HepG2 (cell line): ENCODE data around the gene MRPS34. TPM values are rescaled to one million over a fixed set of nuclear protein-coding genes. Genes with fewer than 3 reads are reported as not detected.

Source experiments
- ARNTL ChIP-seq: sonication (generic); formaldehyde crosslinking; IDR thresholded peaks from 2 replicates; pipeline ENCODE4 v1.4.0; 2020; ENCODE audit warnings: mild to moderate bottlenecking, missing genetic modification reagents
- ELF3 ChIP-seq: IDR thresholded peaks from 2 replicates; pipeline ENCODE4 v1.6.1; 2016; ENCODE audit warnings: missing genetic modification reagents, missing compliant biosample characterization
- ERF ChIP-seq: IDR thresholded peaks from 2 replicates; pipeline ENCODE4 v1.6.1; 2018; ENCODE audit warnings: missing biosample characterization, missing genetic modification reagents
- MAZ ChIP-seq, 2 experiments: sonication (generic) in 1 of 2; formaldehyde crosslinking in 1 of 2; IDR thresholded peaks; 2 replicates each; pipeline versions ENCODE4 v1.5.0 to v1.6.1; 2012 to 2020; ENCODE audit warnings: low read depth in 2 of 2, mild to moderate bottlenecking in 2 of 2, borderline replicate concordance in 1 of 2, improper control_type of control experiment in 1 of 2, low read length in 1 of 2, missing genetic modification reagents in 1 of 2, moderate library complexity in 1 of 2
- MTF2 ChIP-seq: sonication (generic); formaldehyde crosslinking; IDR thresholded peaks from 2 replicates; pipeline ENCODE4 v1.5.0; 2020; ENCODE audit warnings: missing genetic modification reagents, borderline replicate concordance
- NPAS2 ChIP-seq: sonication (generic); formaldehyde crosslinking; IDR thresholded peaks from 2 replicates; pipeline ENCODE4 v1.8.0; 2022; ENCODE audit warnings: mild to moderate bottlenecking, missing genetic modification reagents, borderline replicate concordance
- NR2F2 ChIP-seq: IDR thresholded peaks from 2 replicates; pipeline ENCODE4 v1.6.1; 2012; ENCODE audit warnings: low read depth, inconsistent platforms, borderline replicate concordance
- PLRG1 ChIP-seq: fragments of 450-650 bp; conservative IDR thresholded peaks from 2 replicates; pipeline ENCODE4 v1.6.1; 2016
- SP2 ChIP-seq: sonication (generic); formaldehyde crosslinking; IDR thresholded peaks from 2 replicates; pipeline ENCODE4 v1.5.1; 2020; ENCODE audit warnings: mild to moderate bottlenecking, missing genetic modification reagents
- XRCC5 ChIP-seq: fragments of 200-400 bp; formaldehyde crosslinking; optimal IDR thresholded peaks from 2 replicates; pipeline ENCODE3; 2017; ENCODE audit warnings: mild to moderate bottlenecking, low read length
- YEATS4 ChIP-seq: sonication (generic); formaldehyde crosslinking; IDR thresholded peaks from 2 replicates; pipeline ENCODE4 v1.4.0; 2020; ENCODE audit warnings: missing genetic modification reagents, borderline replicate concordance
- ZNF230 ChIP-seq: sonication (generic); formaldehyde crosslinking; IDR thresholded peaks from 2 replicates; pipeline ENCODE4 v1.4.0; 2020; ENCODE audit warnings: mild to moderate bottlenecking, missing genetic modification reagents
- ZNF598 ChIP-seq: sonication (generic); formaldehyde crosslinking; IDR thresholded peaks from 2 replicates; pipeline ENCODE4 v1.5.1; 2020; ENCODE audit warnings: mild to moderate bottlenecking, missing genetic modification reagents, borderline replicate concordance
- ZNF790 ChIP-seq: sonication (generic); formaldehyde crosslinking; IDR thresholded peaks from 2 replicates; pipeline ENCODE4 v1.8.0; 2022; ENCODE audit warnings: missing genetic modification reagents, mild to moderate bottlenecking, borderline replicate concordance
- polyA plus RNA-seq, 8 experiments: library from polyadenylated mRNA; depleted of rRNA in 3 of 8; stranded (reverse) in 7 of 8; unstranded in 1 of 8; fragments of >200 nt; fragmentation: Illumina TruSeq in 4 of 8; extraction: Trizol in 4 of 8; gene quantifications; 2 replicates each; pipeline versions ENCODE4 v1.2.1 to v1.2.3, GENCODE V29; 2011 to 2016; ENCODE audit warnings: low read depth in 4 of 8, missing spikeins in 1 of 8, mixed read lengths in 1 of 8; ENCODE audit not compliant: insufficient read depth in 1 of 8
- total RNA-seq, 5 experiments: library from RNA; depleted of rRNA; stranded (reverse); fragments of >200 nt; fragmentation: Illumina TruSeq; extraction: Trizol; gene quantifications; 2 replicates each; pipeline ENCODE4 v1.2.3, GENCODE V29; 2016; ENCODE audit warnings: low read depth in 1 of 5
- TF ChIP-seq, protein P1 (sequence below): sonication (generic); formaldehyde crosslinking; IDR thresholded peaks from 2 replicates; pipeline ENCODE4 v1.4.0; 2020; ENCODE audit warnings: low read depth, missing genetic modification reagents
- TF ChIP-seq, protein P2 (sequence below): sonication (generic); formaldehyde crosslinking; IDR thresholded peaks from 2 replicates; pipeline ENCODE4 v1.8.0; 2023; ENCODE audit warnings: mild to moderate bottlenecking, missing genetic modification reagents
- TF ChIP-seq, protein P3 (sequence below): IDR thresholded peaks from 2 replicates; pipeline ENCODE4 v1.6.1; 2012; ENCODE audit warnings: inconsistent platforms
- TF ChIP-seq, protein P4 (sequence below): sonication (generic); formaldehyde crosslinking; IDR thresholded peaks from 2 replicates; pipeline ENCODE4 v1.9.0; 2022; ENCODE audit warnings: low read depth, missing genetic modification reagents
- TF ChIP-seq, protein P5 (sequence below): sonication (generic); formaldehyde crosslinking; IDR thresholded peaks from 2 replicates; pipeline ENCODE4 v1.4.0; 2020; ENCODE audit warnings: mild to moderate bottlenecking, missing genetic modification reagents

MRPS34 gene
- total and polyA plus RNA-seq, 2 of the 13 experiments (the other 11 are each of a cell fraction or from before 2014, with no cell fraction given), result 63.5 to 131 TPM

DNA sequence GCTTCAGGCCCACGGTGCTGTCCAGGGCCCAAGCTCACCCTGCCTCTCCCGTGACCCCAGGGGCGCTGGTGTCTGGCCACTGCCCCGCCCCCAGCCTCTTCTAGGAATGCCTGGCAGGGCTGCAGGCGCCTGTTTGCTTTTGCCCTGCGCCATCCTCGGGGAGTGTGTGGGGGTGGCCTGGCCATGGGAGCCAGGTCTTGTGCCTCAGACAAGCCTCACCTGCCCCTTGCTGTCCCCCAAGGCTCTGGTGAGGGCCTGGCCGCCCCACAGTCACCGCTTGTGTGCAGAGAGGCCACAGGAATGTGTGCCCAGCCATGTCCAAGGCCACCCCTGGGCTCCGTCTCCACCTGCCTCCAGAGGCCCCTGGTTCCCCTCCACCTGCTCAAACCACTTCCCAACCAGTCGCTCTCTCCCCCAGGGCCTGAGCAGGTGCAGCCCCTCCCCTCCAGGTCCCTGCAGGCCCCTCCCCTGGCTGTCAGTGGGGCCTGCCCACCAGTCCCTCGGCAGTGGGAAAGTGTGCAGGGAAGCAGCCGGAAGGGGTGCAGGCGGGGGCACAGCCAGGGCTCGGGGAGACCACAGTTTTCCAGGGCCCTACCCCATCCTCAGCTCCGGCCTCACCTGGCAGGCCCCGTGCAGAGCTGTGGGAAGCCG is 21.4 kb upstream of the MRPS34 start (continued):
- TF ChIP-seq ZNF790, result peak; percentile 40; the same call in 1 of the 2 replicates
- TF ChIP-seq, protein P1, sequence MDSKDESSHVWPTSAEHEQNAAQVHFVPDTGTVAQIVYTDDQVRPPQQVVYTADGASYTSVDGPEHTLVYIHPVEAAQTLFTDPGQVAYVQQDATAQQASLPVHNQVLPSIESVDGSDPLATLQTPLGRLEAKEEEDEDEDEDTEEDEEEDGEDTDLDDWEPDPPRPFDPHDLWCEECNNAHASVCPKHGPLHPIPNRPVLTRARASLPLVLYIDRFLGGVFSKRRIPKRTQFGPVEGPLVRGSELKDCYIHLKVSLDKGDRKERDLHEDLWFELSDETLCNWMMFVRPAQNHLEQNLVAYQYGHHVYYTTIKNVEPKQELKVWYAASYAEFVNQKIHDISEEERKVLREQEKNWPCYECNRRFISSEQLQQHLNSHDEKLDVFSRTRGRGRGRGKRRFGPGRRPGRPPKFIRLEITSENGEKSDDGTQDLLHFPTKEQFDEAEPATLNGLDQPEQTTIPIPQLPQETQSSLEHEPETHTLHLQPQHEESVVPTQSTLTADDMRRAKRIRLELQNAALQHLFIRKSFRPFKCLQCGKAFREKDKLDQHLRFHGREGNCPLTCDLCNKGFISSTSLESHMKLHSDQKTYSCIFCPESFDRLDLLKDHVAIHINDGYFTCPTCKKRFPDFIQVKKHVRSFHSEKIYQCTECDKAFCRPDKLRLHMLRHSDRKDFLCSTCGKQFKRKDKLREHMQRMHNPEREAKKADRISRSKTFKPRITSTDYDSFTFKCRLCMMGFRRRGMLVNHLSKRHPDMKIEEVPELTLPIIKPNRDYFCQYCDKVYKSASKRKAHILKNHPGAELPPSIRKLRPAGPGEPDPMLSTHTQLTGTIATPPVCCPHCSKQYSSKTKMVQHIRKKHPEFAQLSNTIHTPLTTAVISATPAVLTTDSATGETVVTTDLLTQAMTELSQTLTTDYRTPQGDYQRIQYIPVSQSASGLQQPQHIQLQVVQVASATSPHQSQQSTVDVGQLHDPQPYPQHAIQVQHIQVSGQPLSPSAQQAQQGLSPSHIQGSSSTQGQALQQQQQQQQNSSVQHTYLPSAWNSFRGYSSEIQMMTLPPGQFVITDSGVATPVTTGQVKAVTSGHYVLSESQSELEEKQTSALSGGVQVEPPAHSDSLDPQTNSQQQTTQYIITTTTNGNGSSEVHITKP (CRISPR knock-in tag), result peak; percentile 87
- peak; percentile 64; the same call in 1 of the 2 replicates for TF ChIP-seq ARNTL
- TF ChIP-seq ZNF598, result 0 out of 2 replicates have a peak, but pooled peaks have one; percentile 55
- no peak for TF ChIP-seq ELF3 (CRISPR knock-in tag)
- no peak for TF ChIP-seq MAZ (IDR thresholded peaks at IDR 0.05; ENCODE audit: borderline replicate concordance, low read depth, low read length)
- 0 out of 2 replicates have a peak, but pooled peaks have one; percentile 30 for TF ChIP-seq MAZ (CRISPR knock-in tag; IDR thresholded peaks at IDR 0.05; ENCODE audit: low read depth)
- TF ChIP-seq MTF2 (CRISPR knock-in tag), result no peak
- TF ChIP-seq, protein P2, sequence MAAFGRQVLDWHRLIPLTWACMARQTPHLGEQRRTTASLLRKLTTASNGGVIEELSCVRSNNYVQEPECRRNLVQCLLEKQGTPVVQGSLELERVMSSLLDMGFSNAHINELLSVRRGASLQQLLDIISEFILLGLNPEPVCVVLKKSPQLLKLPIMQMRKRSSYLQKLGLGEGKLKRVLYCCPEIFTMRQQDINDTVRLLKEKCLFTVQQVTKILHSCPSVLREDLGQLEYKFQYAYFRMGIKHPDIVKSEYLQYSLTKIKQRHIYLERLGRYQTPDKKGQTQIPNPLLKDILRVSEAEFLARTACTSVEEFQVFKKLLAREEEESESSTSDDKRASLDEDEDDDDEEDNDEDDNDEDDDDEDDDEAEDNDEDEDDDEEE, result no peak
- TF ChIP-seq NPAS2 (CRISPR knock-in tag), result 0 out of 2 replicates have a peak, but pooled peaks have one; percentile 23
- TF ChIP-seq ERF, result peak; percentile 48; the same call in 1 of the 2 replicates
- TF ChIP-seq SP2 (CRISPR knock-in tag), result 0 out of 2 replicates have a peak, but pooled peaks have one; percentile 38
- TF ChIP-seq ZNF230 (CRISPR knock-in tag), result 0 out of 2 replicates have a peak, but pooled peaks have one; percentile 22
- peak; percentile 27 for TF ChIP-seq XRCC5
- TF ChIP-seq, protein P3, sequence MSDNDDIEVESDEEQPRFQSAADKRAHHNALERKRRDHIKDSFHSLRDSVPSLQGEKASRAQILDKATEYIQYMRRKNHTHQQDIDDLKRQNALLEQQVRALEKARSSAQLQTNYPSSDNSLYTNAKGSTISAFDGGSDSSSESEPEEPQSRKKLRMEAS, result peak; percentile 34; the same call in 1 of the 2 replicates
- TF ChIP-seq, protein P4, sequence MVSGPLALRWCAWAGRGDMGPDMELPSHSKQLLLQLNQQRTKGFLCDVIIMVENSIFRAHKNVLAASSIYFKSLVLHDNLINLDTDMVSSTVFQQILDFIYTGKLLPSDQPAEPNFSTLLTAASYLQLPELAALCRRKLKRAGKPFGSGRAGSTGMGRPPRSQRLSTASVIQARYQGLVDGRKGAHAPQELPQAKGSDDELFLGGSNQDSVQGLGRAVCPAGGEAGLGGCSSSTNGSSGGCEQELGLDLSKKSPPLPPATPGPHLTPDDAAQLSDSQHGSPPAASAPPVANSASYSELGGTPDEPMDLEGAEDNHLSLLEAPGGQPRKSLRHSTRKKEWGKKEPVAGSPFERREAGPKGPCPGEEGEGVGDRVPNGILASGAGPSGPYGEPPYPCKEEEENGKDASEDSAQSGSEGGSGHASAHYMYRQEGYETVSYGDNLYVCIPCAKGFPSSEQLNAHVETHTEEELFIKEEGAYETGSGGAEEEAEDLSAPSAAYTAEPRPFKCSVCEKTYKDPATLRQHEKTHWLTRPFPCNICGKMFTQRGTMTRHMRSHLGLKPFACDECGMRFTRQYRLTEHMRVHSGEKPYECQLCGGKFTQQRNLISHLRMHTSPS (CRISPR knock-in tag), result peak; percentile 80
- TF ChIP-seq YEATS4, result peak; percentile 17; the same call in 1 of the 2 replicates
- 0 out of 2 replicates have a peak, but pooled peaks have one; percentile 31 for TF ChIP-seq NR2F2
- no peak for TF ChIP-seq PLRG1
- TF ChIP-seq, protein P5, sequence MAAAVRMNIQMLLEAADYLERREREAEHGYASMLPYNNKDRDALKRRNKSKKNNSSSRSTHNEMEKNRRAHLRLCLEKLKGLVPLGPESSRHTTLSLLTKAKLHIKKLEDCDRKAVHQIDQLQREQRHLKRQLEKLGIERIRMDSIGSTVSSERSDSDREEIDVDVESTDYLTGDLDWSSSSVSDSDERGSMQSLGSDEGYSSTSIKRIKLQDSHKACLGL (CRISPR knock-in tag), result peak; percentile 25; the same call in 1 of the 2 replicates
